ENCODE results near the gene IFFO2.
"Not testable (repeated sequence)": the region's sequence is repeated elsewhere in the genome, so short reads cannot be mapped to it uniquely, and the experiment has no call there.

Gene IFFO2

DNA sequence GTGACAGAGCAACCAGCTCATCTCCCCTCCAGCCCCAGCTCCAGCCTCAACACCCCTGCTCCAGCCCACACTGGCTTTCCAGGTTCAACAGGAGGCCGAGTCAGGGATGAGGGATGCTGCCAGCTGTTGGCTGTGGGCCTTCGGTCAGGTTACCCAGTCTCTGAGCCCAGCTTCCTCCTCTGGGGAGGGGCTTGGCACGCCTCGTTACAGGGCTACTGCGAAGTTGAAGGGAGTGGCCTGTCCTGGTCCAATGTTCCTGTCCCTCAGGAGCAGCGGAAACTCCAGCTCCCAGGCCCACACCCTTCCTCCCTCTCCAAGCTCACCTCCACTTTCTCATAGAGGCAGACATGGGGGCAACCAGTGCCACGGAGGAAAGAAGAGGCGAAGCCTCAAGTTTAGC lies 81.9 kb downstream of the IFFO2 start:
- DNase-seq (ENCODE audit: low spot score) = no peak

DNA sequence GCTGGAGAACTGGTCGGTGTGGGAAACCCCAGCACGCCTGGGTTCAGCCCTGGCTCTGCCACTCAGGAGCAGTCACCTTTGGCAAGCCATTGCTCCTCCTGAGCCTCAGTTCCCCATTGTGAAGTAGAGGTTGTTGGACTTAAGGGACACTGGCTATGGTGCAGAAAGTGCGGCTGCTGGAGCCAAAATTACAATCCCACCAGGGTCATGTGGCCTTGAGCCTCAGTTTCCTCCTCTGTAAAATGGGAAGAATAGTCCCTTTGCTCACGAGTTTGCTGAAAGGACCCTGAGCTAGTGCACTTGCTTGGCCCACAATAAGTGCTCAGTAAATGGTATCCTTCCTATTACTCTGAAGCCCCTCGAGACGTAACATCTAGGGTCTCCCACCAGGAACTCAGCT lies 82.4 kb downstream of the IFFO2 start:
- DNase-seq (ENCODE audit: low spot score) = no peak

DNA sequence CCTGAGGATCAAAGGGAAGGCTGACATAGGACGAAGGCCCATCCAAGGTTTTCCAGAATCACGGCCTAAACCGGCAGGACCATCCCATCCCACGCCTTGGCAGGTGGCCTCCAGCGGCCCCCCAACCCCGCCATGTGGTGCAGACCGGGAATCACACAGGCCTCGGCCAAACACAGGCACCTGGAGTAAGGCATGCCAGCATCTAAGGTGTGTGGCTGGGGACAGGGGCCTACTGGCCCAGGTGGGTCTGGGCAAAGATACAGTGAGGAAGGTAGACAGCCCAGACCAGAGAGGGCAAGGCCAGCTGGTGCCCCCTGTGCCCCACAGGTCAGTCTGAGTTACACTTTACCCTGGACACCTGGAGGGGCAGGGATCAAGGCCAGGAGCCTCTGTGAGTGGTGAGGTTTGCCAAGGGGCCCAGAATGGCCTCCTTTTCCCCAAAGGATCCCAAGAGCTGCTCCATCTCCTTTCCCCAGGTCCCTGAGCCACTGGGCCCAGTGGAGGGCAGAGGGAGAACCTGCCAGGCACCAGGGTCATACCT lies 84.3 kb downstream of the IFFO2 start:
- no peak for DNase-seq (ENCODE audit: low spot score)

DNA sequence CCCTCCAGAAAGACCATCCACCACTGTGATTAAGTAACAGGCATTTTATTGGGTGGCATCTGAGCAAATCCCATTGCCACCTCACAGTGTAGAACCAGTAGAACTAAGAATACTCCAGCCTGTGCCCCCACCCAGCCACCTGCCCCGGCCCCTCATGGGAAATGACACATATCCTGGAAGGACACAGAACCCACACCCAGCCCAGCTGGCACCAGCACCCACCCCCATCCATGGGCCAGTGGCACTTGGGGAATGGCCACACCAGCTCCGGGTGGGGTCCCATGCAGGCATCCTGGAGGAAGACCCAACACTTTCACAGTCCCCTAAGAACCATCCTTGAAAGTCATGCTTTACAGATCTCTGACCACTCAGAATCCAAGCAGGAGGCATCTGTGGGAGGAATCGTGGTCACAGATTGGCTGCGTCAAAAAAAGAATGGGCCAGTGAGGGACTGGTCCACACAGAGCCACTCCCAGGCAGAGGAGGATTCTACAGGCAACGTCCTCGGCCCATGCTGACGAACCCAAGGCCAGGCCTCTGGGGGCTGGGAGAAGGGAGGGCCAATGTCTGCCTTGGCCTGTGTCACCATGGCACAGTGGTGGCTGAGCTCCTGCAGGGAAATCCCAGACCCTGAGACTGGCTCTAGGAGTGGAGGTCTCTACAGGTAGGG lies 84.9 kb downstream of the IFFO2 start:
- DNase-seq (ENCODE audit: low spot score) = no peak

DNA sequence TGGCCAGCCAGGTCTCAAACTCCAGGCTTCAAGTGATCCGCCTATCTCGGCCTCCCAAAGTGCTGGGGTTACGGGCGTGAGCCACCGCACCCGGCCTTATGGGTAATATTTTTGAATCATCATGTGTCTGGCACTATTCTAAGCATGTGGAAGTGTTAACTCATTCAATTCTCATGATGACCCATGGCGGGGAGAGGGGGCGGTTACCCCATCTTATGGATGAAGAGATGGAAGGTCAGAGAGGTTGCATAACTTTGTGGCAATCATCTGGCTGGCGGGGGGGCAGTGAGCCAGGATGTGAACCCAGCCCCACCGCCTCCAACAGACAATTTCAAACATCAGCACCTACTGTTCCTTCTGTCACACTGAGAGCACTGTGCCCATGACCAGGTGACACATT lies 85.5 kb downstream of the IFFO2 start:
- no peak for DNase-seq (ENCODE audit: low spot score)

DNA sequence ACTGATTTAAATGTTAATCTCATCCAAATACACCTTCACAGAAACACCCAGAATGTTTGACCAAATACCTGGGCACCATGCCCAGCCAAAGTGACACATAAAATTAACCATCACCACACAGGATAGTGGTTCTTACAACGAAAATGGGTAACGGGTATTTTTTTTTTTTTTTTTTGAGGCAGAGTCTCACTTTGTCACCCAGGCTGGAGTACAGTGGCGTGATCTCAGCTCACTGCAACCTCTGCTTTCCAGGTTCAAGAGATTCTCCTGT lies 85.9 kb downstream of the IFFO2 start:
- DNase-seq (ENCODE audit: low spot score) = not testable (repeated sequence)

DNA sequence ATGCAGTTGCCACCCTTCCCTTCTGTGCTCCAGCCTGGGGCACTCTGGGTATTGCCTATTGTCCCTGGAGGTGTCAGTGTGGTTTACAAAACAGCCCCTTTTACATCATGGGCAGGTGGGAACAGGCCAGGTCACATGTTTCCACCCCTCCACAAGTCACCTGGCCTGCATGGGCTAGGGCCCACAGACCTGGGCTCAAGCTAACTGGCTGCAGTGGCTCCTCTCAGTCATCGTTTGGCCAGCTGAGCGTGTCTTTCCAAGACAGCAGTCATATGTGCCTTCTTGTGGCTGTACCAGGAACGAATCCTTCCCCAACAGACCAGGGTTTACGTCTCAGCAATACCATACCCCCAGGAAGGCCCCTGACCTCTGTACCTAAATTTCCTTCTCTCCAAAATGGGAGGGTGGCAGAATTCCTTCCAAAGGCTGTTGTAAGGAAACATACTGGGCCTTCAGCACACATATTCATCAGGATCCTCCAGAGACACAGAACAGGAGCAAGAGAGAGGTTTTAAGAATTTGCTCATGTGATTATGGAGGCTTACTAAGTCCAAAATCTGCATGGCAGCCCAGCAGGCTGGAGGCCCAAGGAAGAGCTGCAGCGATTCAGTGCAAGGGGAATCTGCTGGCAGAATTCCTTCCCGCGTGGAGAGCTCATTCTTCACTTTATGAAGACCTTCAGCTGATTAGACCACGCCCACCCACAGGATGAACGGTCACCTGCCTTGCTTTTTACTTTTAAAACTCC lies 86.5 kb downstream of the IFFO2 start:
- no peak for DNase-seq (ENCODE audit: low spot score)

DNA sequence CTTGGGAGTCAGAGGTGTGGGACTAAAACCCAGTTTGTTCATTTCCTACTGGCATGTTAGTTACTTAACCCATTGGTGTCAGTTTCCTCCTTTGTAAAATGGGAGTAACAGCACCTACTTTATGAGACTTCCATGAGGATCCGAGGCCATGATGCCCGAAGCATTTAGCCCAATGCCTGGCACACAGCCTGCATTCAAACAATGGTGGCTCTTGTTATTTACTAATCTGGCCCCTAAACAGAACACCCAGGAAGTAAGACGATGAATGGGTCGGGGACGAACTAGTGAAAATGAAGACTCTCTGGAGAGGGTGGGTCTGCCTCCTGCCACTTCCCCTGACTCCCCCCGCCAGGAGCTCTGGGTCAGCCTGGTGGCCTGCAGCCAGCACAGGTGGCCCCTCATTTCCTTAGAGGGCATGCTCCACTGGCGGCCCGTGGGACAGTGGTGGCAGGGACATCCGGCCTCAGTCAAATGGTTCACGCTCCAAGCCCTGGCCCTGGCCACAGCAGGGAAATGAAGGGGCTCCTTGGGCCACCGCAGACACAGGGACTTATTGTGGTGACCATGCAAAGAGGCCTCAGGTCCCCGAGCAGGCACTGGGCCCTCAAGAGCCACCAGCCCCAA lies 87.6 kb downstream of the IFFO2 start:
- peak; percentile 82 for DNase-seq (ENCODE audit: low spot score)

DNA sequence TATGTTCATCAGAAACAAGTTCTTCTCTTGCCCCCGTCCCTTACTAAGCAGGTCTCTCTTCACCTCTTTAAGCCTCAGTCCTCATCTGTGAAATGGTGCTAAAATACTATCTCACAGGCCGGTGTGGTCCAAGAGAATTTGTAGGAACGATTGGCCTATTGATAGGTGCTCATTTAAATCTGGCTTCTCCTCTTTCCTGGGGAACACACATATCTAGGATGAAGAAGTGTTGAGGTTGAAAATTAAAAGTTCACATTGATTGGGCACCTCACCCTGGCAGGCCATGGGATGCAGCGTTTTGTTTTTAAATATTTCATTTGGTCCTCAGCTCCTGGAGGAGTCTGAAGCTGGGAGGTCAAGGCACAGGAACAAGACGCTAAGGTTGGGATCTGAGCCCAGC lies 88.1 kb downstream of the IFFO2 start:
- DNase-seq (ENCODE audit: low spot score) = no peak

DNA sequence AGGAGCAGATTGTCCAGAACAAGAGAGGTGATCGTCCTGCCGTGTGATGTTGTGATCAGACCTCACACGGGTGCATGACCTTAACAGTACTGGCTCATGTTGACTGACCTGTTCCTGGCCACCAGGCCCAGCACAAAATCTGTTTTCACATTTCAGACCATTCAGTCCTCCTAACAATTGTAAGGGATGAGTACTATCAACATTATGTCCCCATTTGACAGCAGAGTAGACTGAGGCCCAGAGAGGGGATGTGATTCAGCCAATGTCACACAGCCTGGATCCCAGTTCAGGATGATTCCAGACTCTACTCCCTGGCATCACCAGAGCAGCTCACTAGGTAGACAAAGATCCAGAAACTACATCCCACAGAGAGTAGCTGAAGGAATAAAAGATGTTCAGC lies 89.6 kb downstream of the IFFO2 start:
- no peak for DNase-seq (ENCODE audit: low spot score)

DNA sequence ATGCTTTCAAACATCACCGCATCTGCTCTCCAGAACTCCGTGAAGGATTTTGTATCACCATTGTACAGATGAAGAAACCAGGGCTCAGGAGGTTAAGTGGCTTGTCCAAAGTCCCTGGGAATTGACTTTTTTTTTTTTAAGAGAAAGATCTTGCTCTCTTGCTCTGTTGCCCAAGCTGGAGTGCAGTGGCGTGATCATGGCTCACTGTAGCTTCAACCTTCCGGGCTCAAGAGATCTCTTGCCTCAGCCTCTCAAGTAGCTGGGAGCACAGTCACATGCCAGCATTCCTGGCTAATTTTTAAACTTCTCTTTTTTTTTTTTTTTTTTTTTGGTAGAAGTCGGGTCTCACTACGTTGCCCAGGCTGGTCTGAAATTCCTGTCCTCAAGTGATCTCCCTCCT lies 90.2 kb downstream of the IFFO2 start:
- DNase-seq (ENCODE audit: low spot score) = no peak

DNA sequence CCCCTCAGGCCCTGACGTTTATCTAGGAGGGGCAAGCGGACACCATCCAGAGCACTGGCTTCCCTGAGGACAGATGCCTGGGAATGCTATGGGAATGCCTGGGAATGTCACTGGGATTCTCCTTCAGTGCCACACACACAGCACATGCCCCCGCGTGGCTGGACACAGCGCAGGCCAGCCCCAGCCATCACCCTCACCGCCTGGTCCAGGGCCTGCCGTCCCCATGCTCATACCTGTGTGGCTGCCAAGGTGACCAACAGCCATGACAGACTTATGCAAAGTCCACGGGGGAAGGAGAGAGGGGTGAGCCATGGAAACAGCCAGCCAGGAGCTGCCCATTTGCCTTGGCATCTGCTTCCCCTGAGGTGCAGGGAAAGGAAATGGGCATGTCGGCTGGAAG lies 91.3 kb downstream of the IFFO2 start:
- DNase-seq (ENCODE audit: low spot score) = no peak

DNA sequence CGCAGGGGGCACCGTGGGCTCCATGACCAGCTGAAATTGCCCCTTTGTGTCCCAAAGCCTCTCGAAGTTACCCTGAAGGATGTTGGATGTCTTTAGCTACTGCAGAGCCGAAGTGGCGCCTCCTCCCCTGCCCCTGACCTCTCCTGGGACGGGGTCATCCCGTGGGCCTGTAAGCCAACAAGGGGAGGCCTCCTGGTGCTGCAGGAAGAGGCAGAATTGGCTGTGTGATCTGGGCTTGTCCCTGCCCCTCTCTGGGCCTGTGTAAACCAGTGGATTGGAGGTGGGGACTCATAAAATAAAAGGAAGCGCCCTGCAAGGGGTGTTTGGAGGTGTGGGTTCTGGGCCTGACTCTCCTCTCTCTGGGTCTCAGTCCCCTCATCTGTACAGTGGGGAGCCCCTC lies 94.9 kb downstream of the IFFO2 start:
- no peak for DNase-seq (ENCODE audit: low spot score)

DNA sequence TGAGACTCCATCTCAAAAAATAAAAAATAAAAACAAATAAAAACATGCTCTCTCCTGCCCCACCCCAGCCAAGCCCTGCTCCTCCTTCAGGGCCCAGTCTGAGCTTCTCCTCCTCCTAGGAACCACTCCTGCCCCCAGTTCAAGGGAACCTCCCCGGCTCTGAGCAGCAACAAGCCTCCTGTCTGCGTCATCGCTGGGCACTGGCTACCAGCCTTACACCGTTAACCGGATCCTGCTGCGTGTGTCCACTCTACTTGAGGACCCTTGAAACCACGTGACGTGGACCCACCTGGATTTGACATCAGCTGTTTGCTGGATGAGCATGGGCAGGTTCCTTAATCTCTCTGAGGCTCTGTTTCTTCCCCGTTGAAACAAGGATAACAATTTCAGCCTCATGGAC lies 95.4 kb downstream of the IFFO2 start:
- DNase-seq (ENCODE audit: low spot score) = no peak

DNA sequence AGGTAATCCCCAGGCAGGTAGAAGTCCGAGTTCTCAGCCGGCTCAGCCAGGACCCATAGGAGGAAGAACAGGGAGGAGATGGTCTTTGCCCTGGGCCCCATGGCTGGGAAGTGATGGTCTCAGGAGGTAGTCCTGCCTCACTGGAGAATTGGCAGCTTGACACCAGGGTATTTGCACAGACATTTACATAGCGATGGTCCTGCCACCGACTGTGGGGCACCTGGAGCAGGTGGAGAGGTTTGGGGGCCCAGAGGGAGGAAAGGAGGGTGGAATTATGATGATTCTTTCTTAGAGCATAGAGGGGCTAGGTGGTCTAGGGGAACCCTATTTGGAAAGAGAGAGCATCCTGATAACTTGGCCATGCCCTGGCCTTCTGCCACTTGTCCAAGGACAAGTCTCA lies 96.9 kb downstream of the IFFO2 start, which contains the start of gene TAS1R2:
Gene TAS1R2, minus strand, starts transcription at position 101 of the 400 bp plus-strand sequence. Its CDS starts 0 bp downstream, at position 101.
- DNase-seq (ENCODE audit: low spot score) = no peak

DNA sequence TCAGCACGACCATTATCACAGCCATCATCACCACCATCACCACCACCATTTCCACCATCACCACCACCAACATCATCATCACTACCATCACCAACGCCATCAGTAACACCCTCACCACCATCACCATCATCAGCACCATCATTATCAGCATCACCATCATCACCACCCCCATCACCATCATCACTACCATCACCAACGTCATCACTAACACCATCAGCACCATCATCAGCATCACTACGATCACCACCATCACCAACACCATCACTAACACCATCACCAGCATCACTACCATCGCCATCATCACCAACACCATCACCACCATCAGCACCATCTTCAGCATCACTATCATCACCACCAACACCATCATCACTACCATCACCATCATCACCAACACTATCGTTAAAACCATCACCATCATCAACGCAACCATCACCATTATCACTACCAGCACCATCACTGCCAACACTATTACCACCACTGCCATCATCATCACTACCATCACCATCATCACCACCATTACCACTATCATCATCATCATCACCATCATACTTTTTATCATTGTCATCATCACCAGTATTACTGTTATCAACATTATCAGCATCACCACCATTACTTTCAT lies 98.3 kb downstream of the IFFO2 start:
- DNase-seq (ENCODE audit: low spot score) = no peak

DNA sequence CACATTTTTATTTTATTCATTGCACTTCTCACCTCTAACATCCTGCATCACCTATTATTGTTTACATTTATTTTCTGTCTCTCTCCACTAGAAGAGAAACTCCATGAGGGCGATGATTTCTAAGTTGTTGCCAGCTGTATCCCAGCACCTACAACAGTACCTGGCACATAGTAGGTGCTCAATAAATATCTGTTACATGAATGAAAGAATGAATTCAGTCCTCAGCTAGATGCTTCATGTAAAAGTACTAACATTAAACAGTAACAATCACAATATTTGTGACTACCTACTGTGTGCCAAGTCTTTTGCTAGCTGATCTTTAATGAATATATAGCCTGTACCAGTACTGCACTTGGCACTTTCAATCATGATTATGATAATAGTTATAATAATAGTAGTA lies 100.0 kb downstream of the IFFO2 start:
- DNase-seq (ENCODE audit: low spot score) = no peak

DNA sequence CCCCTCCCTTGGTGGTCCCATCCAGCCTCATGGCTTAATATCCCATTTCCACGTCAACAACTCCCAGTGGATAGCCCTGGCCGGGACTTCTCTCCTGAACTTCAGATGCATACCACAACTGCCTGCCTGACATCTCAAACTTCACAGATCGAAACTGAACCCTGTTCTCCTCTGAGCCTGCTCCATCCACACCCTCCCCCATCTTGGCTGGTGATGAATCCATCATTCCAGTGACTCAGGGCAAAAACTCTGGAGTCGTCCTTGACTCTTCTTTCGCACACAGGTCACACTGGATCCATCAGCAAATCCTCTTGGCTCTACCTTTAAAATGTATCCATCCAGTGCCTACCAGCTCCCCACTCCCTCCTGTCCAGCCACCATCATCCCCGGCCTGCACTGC lies 100.9 kb downstream of the IFFO2 start:
- no peak for DNase-seq (ENCODE audit: low spot score)

DNA sequence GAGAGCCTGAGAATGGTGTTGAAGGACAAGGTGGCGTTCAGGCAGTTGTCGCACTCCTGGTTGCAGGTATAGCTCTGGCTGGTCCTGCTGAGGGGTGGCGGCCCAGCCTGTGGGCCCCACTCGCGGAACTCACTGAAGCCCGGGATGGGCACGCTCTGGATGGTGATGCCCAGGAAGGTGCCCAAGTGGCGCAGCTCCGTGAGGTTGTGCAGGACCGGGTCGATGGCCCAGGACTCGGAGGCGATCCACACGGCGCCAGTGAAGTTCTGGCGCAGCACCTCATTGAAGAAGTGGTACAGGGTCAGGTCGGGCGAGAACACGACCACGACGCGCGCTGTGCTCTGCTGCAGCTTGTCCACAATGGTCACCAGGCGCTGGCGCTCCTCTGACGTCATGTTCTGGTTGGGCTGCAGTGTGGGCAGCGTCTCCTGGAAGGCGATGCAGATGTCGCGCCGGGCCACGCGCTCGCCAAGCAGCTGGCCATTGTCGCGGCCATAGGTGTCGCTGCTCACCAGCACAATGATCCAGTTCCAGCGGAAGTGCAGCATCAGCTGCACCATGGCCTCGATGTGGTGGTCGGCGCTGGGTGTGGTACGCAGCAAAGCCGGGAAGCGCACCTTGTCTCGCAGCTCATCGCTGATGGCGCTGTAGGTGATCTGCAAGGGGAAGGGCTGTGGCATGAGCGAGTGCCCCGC lies 102.0 kb downstream of the IFFO2 start:
- DNase-seq (ENCODE audit: low spot score) = no peak

All from COLO829 (cell line).